ENCODE measurements around the gene PROC. TPM values are rescaled to one million over a fixed set of nuclear protein-coding genes. Genes with fewer than 3 reads are reported as not detected.

PROC gene
- total and polyA plus RNA-seq, 8 donors: 0.50 to 4.6 (median 3.7) TPM; not detected in 1

- Histone ChIP-seq H3K4me3 (no peak overlapping the region), H3K4me1 (peaks cover 5 to 55% of the 10 kb centered on the region in 2 donors), H3K27me3 (no peaks in the 10 kb centered on the region), H3K27ac (no peak overlapping the region), H3K9me3 (no peaks in the 10 kb centered on the region), H3K36me3 (no peaks in the 10 kb centered on the region)
- no peak for TF ChIP-seq CTCF (IDR thresholded peaks at IDR 0.05)
- ATAC-seq (no peak), DNase-seq (no peak)
- intact Hi-C loops (cut with DNase I): no loop called here
Observed at GRCh38 chr2:127382831-127383230, 35.4 kb upstream of the PROC start.

GRCh38 chr2:127384529-127384928 lies 33.7 kb upstream of the PROC start:
- no peak for ATAC-seq
- H3K36me3 ChIP-seq: no peaks in the 10 kb centered on the region
- H3K27me3 ChIP-seq: no peaks in the 10 kb centered on the region
- H3K4me3 ChIP-seq: no peak overlapping the region
- DNase-seq: no peak
- H3K9me3 ChIP-seq: no peaks in the 10 kb centered on the region
- no peak for TF ChIP-seq CTCF (IDR thresholded peaks at IDR 0.05)
- no peak overlapping the region for H3K27ac ChIP-seq
- intact Hi-C loops (cut with DNase I): no loop called here
- H3K4me1 ChIP-seq: peaks cover 12 to 69% of the 10 kb centered on the region in 2 donors

- H3K4me3 ChIP-seq: peak overlapping the region; percentile 83 to 96
- intact Hi-C loops (cut with DNase I): no loop called here
- peaks cover 12 to 72% of the 10 kb centered on the region in 2 donors for H3K4me1 ChIP-seq
Observed at GRCh38 chr2:127386246-127386645, 32.0 kb upstream of the PROC start.

GRCh38 chr2:127386764-127387654 lies 31.2 kb upstream of the PROC start:
- Histone ChIP-seq H3K27me3 (no peaks in the 10 kb centered on the region), H3K9me3 (no peaks in the 10 kb centered on the region), H3K27ac (peak overlapping the region; percentile 100), H3K4me3 (peak overlapping the region; percentile 83 to 96), H3K4me1 (peaks cover 12 to 64% of the 10 kb centered on the region in 2 donors), H3K36me3 (no peaks in the 10 kb centered on the region)
- ATAC-seq: peak; percentile 86
- intact Hi-C loops (cut with DNase I): no loop called here
- DNase-seq: peak; percentile 85 to 94 (median 90)
- no peak for TF ChIP-seq CTCF (IDR thresholded peaks at IDR 0.05)

More at GRCh38 chr2:127386246-127386645, 32.0 kb upstream of the PROC start:
- DNase-seq (no peak), ATAC-seq (no peak)
- TF ChIP-seq CTCF (IDR thresholded peaks at IDR 0.05): no peak
- H3K9me3 ChIP-seq: no peaks in the 10 kb centered on the region
- H3K27me3 ChIP-seq: no peaks in the 10 kb centered on the region
- H3K27ac ChIP-seq: peak overlapping the region; percentile 100
- no peaks in the 10 kb centered on the region for H3K36me3 ChIP-seq

- DNase-seq (peak; percentile 89 to 99 (median 94)), ATAC-seq (peak; percentile 93)
- intact Hi-C loops (cut with DNase I): no loop called here
- H3K36me3 ChIP-seq: no peaks in the 10 kb centered on the region
- H3K4me3 ChIP-seq: peak within 1 kb of the TSS; percentile 83 to 96
- H3K4me1 ChIP-seq: peaks cover 12 to 57% of the 10 kb centered on the region in 2 donors
- H3K27ac ChIP-seq: peak within 1 kb of the TSS; percentile 100
- no peaks in the 10 kb centered on the region for H3K9me3 ChIP-seq
- no peak for TF ChIP-seq CTCF (IDR thresholded peaks at IDR 0.05)
- H3K27me3 ChIP-seq: no peaks in the 10 kb centered on the region
Observed at GRCh38 chr2:127387655-127388422, 30.4 kb upstream of the PROC start, which contains the start of gene MAP3K2. TSS of gene MAP3K2 (minus strand) at chr2:127387975. CDS start at chr2:127343129, 44,846 bp downstream.
